Bladder microvascular endothelial cell (primary cell): ENCODE measurements around the gene GDF3. TPM values are rescaled to one million over a fixed set of nuclear protein-coding genes. Genes with fewer than 3 reads are reported as not detected.

Source experiments
- total RNA-seq: library from RNA; depleted of rRNA; stranded (reverse); fragments of >200 nt; gene quantifications from 2 replicates; pipeline ENCODE4 v1.2.3, GENCODE V29; 2014

Gene GDF3
- 0.06 and 0.16 TPM in 2 replicates for total RNA-seq

GRCh38 chr12:7695566-7696197 is at the start of gene GDF3:
TSS of gene GDF3 (minus strand) at chr12:7695775. CDS start at chr12:7695728, 47 bp downstream.

GRCh38 chr12:7711133-7711532 is 15.6 kb upstream of the GDF3 start, which contains the start of gene DPPA3:
TSS of gene DPPA3 (plus strand) at chr12:7711433. CDS start at chr12:7711571, 138 bp downstream.

Other genes starting within 250 kb of the GDF3 start
- gene CD163, start 192.0 kb downstream of the GDF3 start, total RNA-seq: not detected in 2 replicates
- not detected in 2 replicates for gene APOBEC1, start 29.9 kb downstream of the GDF3 start, total RNA-seq
- gene DPPA3, start 15.7 kb upstream of the GDF3 start, total RNA-seq: not detected in 2 replicates
- not detected in 2 replicates for gene CLEC4C, start 51.6 kb upstream of the GDF3 start, total RNA-seq
- gene NANOGNB, start 69.4 kb upstream of the GDF3 start, total RNA-seq: not detected in 2 replicates
- gene NANOG, start 93.6 kb upstream of the GDF3 start, total RNA-seq: not detected in 2 replicates
- gene SLC2A14, start 177.1 kb upstream of the GDF3 start, total RNA-seq: 0.06 TPM in 1 of 2 replicates, not detected in the other
- 21.2 and 24.1 TPM in 2 replicates for gene SLC2A3, start 240.4 kb upstream of the GDF3 start, total RNA-seq